CD4-positive, alpha-beta T cell treated with Interleukin-2 at 100 ng/mL for 4 hours (primary cell): ENCODE measurements around the gene HOXC13.

Experiments
- DNase-seq: peaks from one replicate; pipeline ENCODE4 v3.0.0-alpha.2; 2020; ENCODE audit warnings: low spot score

Gene HOXC13

GRCh38 chr12:53938326-53939140 lies at the start of gene HOXC13:
HOXC13 (plus strand) TSS chr12:53938831; CDS start chr12:53938907, 76 bp downstream.
- DNase-seq, result no peak

GRCh38 chr12:53890081-53890480 lies 48.5 kb upstream of the HOXC13 start:
- no peak for DNase-seq

GRCh38 chr12:53892762-53893395 lies 45.8 kb upstream of the HOXC13 start:
- DNase-seq, result no peak

- no peak for DNase-seq
Observed at GRCh38 chr12:53899230-53899629, 39.4 kb upstream of the HOXC13 start.

- DNase-seq, result no peak
Observed at GRCh38 chr12:53907103-53907502, 31.5 kb upstream of the HOXC13 start.

GRCh38 chr12:53916788-53917655 lies 21.6 kb upstream of the HOXC13 start:
- DNase-seq, result no peak

GRCh38 chr12:53924521-53925405 lies 13.9 kb upstream of the HOXC13 start:
- DNase-seq, result no peak

- no peak for DNase-seq
Observed at GRCh38 chr12:53927220-53928029, 11.2 kb upstream of the HOXC13 start.

- no peak for DNase-seq
Observed at GRCh38 chr12:53928054-53928835, 10.4 kb upstream of the HOXC13 start.

GRCh38 chr12:53929527-53929926 lies 9.1 kb upstream of the HOXC13 start:
- no peak for DNase-seq

GRCh38 chr12:53930591-53931255 lies 7.9 kb upstream of the HOXC13 start:
- no peak for DNase-seq

GRCh38 chr12:53931844-53932581 lies 6.6 kb upstream of the HOXC13 start:
- no peak for DNase-seq

- DNase-seq, result no peak
Observed at GRCh38 chr12:53932915-53933314, 5.7 kb upstream of the HOXC13 start.

GRCh38 chr12:53935383-53936341 lies 3.0 kb upstream of the HOXC13 start:
- DNase-seq, result no peak

GRCh38 chr12:53937099-53937498 lies 1.5 kb upstream of the HOXC13 start:
- DNase-seq, result no peak

GRCh38 chr12:53937596-53938325 lies 870 bp upstream of the HOXC13 start:
- DNase-seq, result no peak
